Psoas muscle (tissue), 8 donors: ENCODE measurements around the gene WASF2. TPM values are rescaled to one million over a fixed set of nuclear protein-coding genes. Genes with fewer than 3 reads are reported as not detected.

Experiments used
- ATAC-seq, 4 donors: fragments of 200-7000 bp; cut with Tn5 transposase; one replicate each; pipeline ENCODE4 v1.9.1; 2020; ENCODE audit warnings: moderate library complexity in 3 of 4, mild to moderate bottlenecking in 2 of 4
- DNase-seq, 2 donors: peaks; one replicate each; pipeline ENCODE4 v3.0.0-alpha.2; 2020
- H3K27ac ChIP-seq: fragments of 200-600 bp; one replicate; pipeline ENCODE4 v1.8.0; 2022
- H3K27me3 ChIP-seq, 3 donors: fragments of 200-600 bp in 1 of 3; one replicate each; pipeline versions ENCODE4 v1.6.1 to v1.8.0; 2013 to 2022; ENCODE audit warnings: low read length in 2 of 3, mild to moderate bottlenecking in 2 of 3, moderate library complexity in 1 of 3; ENCODE audit not compliant: insufficient read depth in 3 of 3
- H3K36me3 ChIP-seq, 2 donors: fragments of 200-600 bp in 1 of 2; one replicate each; pipeline versions ENCODE4 v1.6.1 to v1.8.0; 2013 to 2022; ENCODE audit warnings: low read depth in 1 of 2, mild to moderate bottlenecking in 1 of 2, moderate library complexity in 1 of 2; ENCODE audit not compliant: insufficient read depth in 1 of 2
- H3K4me1 ChIP-seq: fragments of 200-600 bp; one replicate; pipeline ENCODE4 v1.8.0; 2022
- H3K4me3 ChIP-seq: fragments of 200-600 bp; one replicate; pipeline ENCODE4 v1.8.0; 2022; ENCODE audit warnings: mild to moderate bottlenecking
- H3K9me3 ChIP-seq: fragments of 200-600 bp; one replicate; pipeline ENCODE4 v1.8.0; 2022
- CTCF ChIP-seq: fragments of 200-600 bp; IDR thresholded peaks from one replicate; pipeline ENCODE4 v1.8.0; 2022; ENCODE audit warnings: antibody characterized with exemption
- WGBS, 3 donors: extraction: QIAGEN DNeasy Blood & Tissue Kit; methylation state at CpG; one replicate each; pipeline versions ENCODE4 v1.1.6 to v1.1.7; 2013; 5-methylcytosine and 5-hydroxymethylcytosine counted together
- intact Hi-C, 2 donors: fragments of 100-400 bp; cut with DNase I; formaldehyde crosslinking; loops; one replicate each; pipeline versions ENCODE4 v1.11.0 to v1.14.2; 2022
- polyA plus RNA-seq, 3 donors: library from polyadenylated mRNA; stranded (reverse); fragments of 200-250 nt; gene quantifications; one replicate each; pipeline ENCODE4 v1.2.3, GENCODE V29; 2013
- total RNA-seq, 4 donors: library from RNA; stranded (reverse); fragmentation: NEBNext Ultra II Directional in 2 of 4; extraction: Animal tissue kit (Norgen Biotek cat#: 25700) in 2 of 4; gene quantifications; one replicate each; pipeline versions ENCODE4 v1.2.1 to v1.2.4, GENCODE V29; 2021 to 2023
- donor health status: healthy with polysubstance abuse.
- donor health status: DM: no; HTN: no; CAD: no; lungs with moderate emphysema.
- donor health status: Bipolar disorder and iron deficiency.
- donor health status: healthy.
- donor health status: DM: yes; HTN: yes; CAD: no.
- donor health status: DM: no; HTN: no; CAD: no.
- donor health status: DM: no; HTN: no; CAD: no.
- donor health status: DM: yes; HTN: yes; CAD: no.

WASF2 gene
- total and polyA plus RNA-seq, 7 donors, result 7.9 to 40.6 (median 29.4) TPM

- TF ChIP-seq CTCF, result no peak
- WGBS, 3 donors, result 86 to 94% (median 93%) methylated on average over 8 of the region's 8 CpGs
- Histone ChIP-seq H3K4me3 (no peak overlapping the region), H3K36me3 (peaks cover 0 to 67% of the 10 kb centered on the region in 2 donors), H3K27me3 (no peaks in the 10 kb centered on the region), H3K27ac (no peak overlapping the region), H3K4me1 (peaks cover 6% of the 10 kb centered on the region), H3K9me3 (no peaks in the 10 kb centered on the region)
- intact Hi-C loops, result loop anchor here in 1 of 2 donors (5.0 kb wide), 1 partner anchor 34 kb away; no protein-coding TSS in a partner anchor
- ATAC-seq, result no peak
- no peak for DNase-seq
Observed at GRCh38 chr1:27361553-27361952, 128.4 kb downstream of the WASF2 start.

- peaks cover 0 to 72% of the 10 kb centered on the region in 2 donors for H3K36me3 ChIP-seq
- H3K9me3 ChIP-seq, result no peaks in the 10 kb centered on the region
- no peak overlapping the region for H3K4me3 ChIP-seq
- WGBS, 3 donors, result 82 to 87% (median 84%) methylated on average over 21 of the region's 21 CpGs
- no peak for TF ChIP-seq CTCF
- peaks cover 6% of the 10 kb centered on the region for H3K4me1 ChIP-seq
- intact Hi-C loops, result loop anchor here in 1 of 2 donors (5.0 kb wide), 1 partner anchor 34 kb away; no protein-coding TSS in a partner anchor
- no peak overlapping the region for H3K27ac ChIP-seq
- ATAC-seq (no peak), DNase-seq (no peak)
- H3K27me3 ChIP-seq, result no peaks in the 10 kb centered on the region
Observed at GRCh38 chr1:27361044-27361402, 128.9 kb downstream of the WASF2 start.

GRCh38 chr1:27360159-27361043 is 129.6 kb downstream of the WASF2 start:
- Histone ChIP-seq H3K4me3 (peak overlapping the region; percentile 41), H3K27ac (no peak overlapping the region), H3K4me1 (peaks cover 6% of the 10 kb centered on the region), H3K27me3 (no peaks in the 10 kb centered on the region), H3K9me3 (no peaks in the 10 kb centered on the region), H3K36me3 (peaks cover 0 to 78% of the 10 kb centered on the region in 2 donors)
- intact Hi-C loops, result loop anchor here in 1 of 2 donors (5.0 kb wide), 1 partner anchor 33 kb away; no protein-coding TSS in a partner anchor
- TF ChIP-seq CTCF, result no peak
- 53 to 59% (median 54%) methylated on average over 39 to 71 of the region's 71 CpGs for WGBS, 3 donors
- DNase-seq (no peak), ATAC-seq (no peak)

DNA sequence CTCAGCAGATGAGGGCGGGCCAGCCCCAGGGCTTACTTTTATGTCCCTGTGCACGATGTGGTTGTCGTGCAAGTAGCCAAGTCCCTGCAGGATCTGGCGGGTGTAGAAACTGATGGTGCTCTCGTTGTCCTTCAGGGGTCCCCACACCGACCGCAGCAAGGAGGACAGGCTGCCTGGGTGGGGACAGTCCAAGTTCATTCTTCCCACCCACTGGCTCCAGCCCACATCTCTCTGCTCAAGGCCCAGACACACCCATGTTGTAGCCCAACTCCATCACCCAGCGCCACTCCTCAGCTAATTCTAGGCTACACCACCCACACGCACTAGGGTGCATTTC is 130.2 kb downstream of the WASF2 start:
- Histone ChIP-seq H3K27ac (no peak overlapping the region), H3K36me3 (peaks cover 0 to 85% of the 10 kb centered on the region in 2 donors), H3K4me1 (peaks cover 1% of the 10 kb centered on the region), H3K9me3 (no peaks in the 10 kb centered on the region), H3K4me3 (no peak overlapping the region), H3K27me3 (no peaks in the 10 kb centered on the region)
- no peak for DNase-seq
- 76 to 78% (median 77%) methylated on average over 9 of the region's 9 CpGs for WGBS, 3 donors
- TF ChIP-seq CTCF, result no peak
- intact Hi-C loops, result loop anchor here (2.0 to 5.0 kb wide), 3 partner anchors 32 to 59 kb away; partner anchors contain the start of gene TMEM222 (in 1 of the 2)
- no peak for ATAC-seq
